HepG2 (cell line): ENCODE results near the gene CASKIN2. TPM values are rescaled to one million over a fixed set of nuclear protein-coding genes. Genes with fewer than 3 reads are reported as not detected.

Source experiments
- ARNT2 ChIP-seq: sonication (generic); formaldehyde crosslinking; IDR thresholded peaks from 2 replicates; pipeline ENCODE4 v1.8.0; 2022; ENCODE audit warnings: mild to moderate bottlenecking, low read depth, missing genetic modification reagents, moderate library complexity
- CAMTA2 ChIP-seq: sonication (generic); formaldehyde crosslinking; IDR thresholded peaks from 2 replicates; pipeline ENCODE4 v1.4.0; 2020; ENCODE audit warnings: mild to moderate bottlenecking, missing genetic modification reagents, borderline replicate concordance
- CENPT ChIP-seq: sonication (generic); formaldehyde crosslinking; IDR thresholded peaks from 2 replicates; pipeline ENCODE4 v1.8.0; 2022; ENCODE audit warnings: low read depth, mild to moderate bottlenecking, moderate library complexity, missing genetic modification reagents
- DR1 ChIP-seq: sonication (generic); formaldehyde crosslinking; IDR thresholded peaks from 2 replicates; pipeline ENCODE4 v1.8.0; 2021; ENCODE audit warnings: mild to moderate bottlenecking, missing genetic modification reagents, inconsistent platforms
- FLYWCH1 ChIP-seq: sonication (generic); formaldehyde crosslinking; IDR thresholded peaks from 2 replicates; pipeline ENCODE4 v1.8.1; 2023; ENCODE audit warnings: mild to moderate bottlenecking, missing genetic modification reagents
- GTF3A ChIP-seq: sonication (generic); formaldehyde crosslinking; conservative IDR thresholded peaks from 2 replicates; pipeline ENCODE4 v1.4.0; 2020; ENCODE audit warnings: mild to moderate bottlenecking, missing genetic modification reagents
- KAT7 ChIP-seq: IDR thresholded peaks from 2 replicates; pipeline ENCODE4 v1.6.1; 2018; ENCODE audit warnings: borderline replicate concordance, missing compliant biosample characterization
- MAFF ChIP-seq: IDR thresholded peaks from 2 replicates; pipeline ENCODE4 v1.6.1; 2011; ENCODE audit warnings: low read depth, low read length, improper control_type of control experiment
- MTA3 ChIP-seq: sonication (generic); formaldehyde crosslinking; IDR thresholded peaks from 2 replicates; pipeline ENCODE4 v1.4.0; 2020; ENCODE audit warnings: missing genetic modification reagents
- MYC ChIP-seq: sonication (generic); formaldehyde crosslinking; IDR thresholded peaks from 2 replicates; pipeline ENCODE4 v1.9.0; 2021; ENCODE audit warnings: missing genetic modification reagents, borderline replicate concordance
- SMAD3 ChIP-seq: sonication (generic); formaldehyde crosslinking; IDR thresholded peaks from 2 replicates; pipeline ENCODE4 v1.4.0; 2020; ENCODE audit warnings: missing genetic modification reagents
- SP1 ChIP-seq, 2 experiments: fragments of 450-650 bp in 1 of 2; sonication (generic) in 1 of 2; formaldehyde crosslinking in 1 of 2; IDR thresholded peaks; 2 replicates each; pipeline versions ENCODE4 v1.4.0 to v1.6.1; 2016 to 2020; ENCODE audit warnings: missing genetic modification reagents in 1 of 2
- SRSF1 ChIP-seq: fragments of 200-400 bp; formaldehyde crosslinking; optimal IDR thresholded peaks from 2 replicates; pipeline ENCODE3; 2017; ENCODE audit warnings: mild to moderate bottlenecking, low read depth, low read length, moderate library complexity
- TBX3 ChIP-seq: fragments of 450-650 bp; IDR thresholded peaks from 2 replicates; pipeline ENCODE4 v1.6.1; 2017; ENCODE audit warnings: antibody characterized with exemption, mild to moderate bottlenecking, inconsistent platforms, borderline replicate concordance
- ZKSCAN1 ChIP-seq: fragments of 150-350 bp; IDR thresholded peaks from 2 replicates; pipeline ENCODE4 v1.6.1; 2014; ENCODE audit warnings: low read length
- ZNF136 ChIP-seq: sonication (generic); formaldehyde crosslinking; IDR thresholded peaks from 2 replicates; pipeline ENCODE4 v1.8.1; 2022; ENCODE audit warnings: low read depth, mild to moderate bottlenecking, moderate library complexity, missing genetic modification reagents
- ZNF17 ChIP-seq: sonication (generic); formaldehyde crosslinking; IDR thresholded peaks from 2 replicates; pipeline ENCODE4 v1.5.0; 2020; ENCODE audit warnings: mild to moderate bottlenecking, missing genetic modification reagents
- ZNF274 ChIP-seq: sonication (generic); formaldehyde crosslinking; IDR thresholded peaks from 2 replicates; pipeline ENCODE4 v1.5.1; 2020; ENCODE audit warnings: mild to moderate bottlenecking, missing genetic modification reagents
- ZNF34 ChIP-seq: sonication (generic); formaldehyde crosslinking; IDR thresholded peaks from 2 replicates; pipeline ENCODE4 v1.4.0; 2020; ENCODE audit warnings: mild to moderate bottlenecking, missing genetic modification reagents, borderline replicate concordance
- polyA plus RNA-seq, 8 experiments: library from polyadenylated mRNA; depleted of rRNA in 3 of 8; stranded (reverse) in 7 of 8; unstranded in 1 of 8; fragments of >200 nt; fragmentation: Illumina TruSeq in 4 of 8; extraction: Trizol in 4 of 8; gene quantifications; 2 replicates each; pipeline versions ENCODE4 v1.2.1 to v1.2.3, GENCODE V29; 2011 to 2016; ENCODE audit warnings: low read depth in 4 of 8, missing spikeins in 1 of 8, mixed read lengths in 1 of 8; ENCODE audit not compliant: insufficient read depth in 1 of 8
- total RNA-seq, 5 experiments: library from RNA; depleted of rRNA; stranded (reverse); fragments of >200 nt; fragmentation: Illumina TruSeq; extraction: Trizol; gene quantifications; 2 replicates each; pipeline ENCODE4 v1.2.3, GENCODE V29; 2016; ENCODE audit warnings: low read depth in 1 of 5
- TF ChIP-seq, protein P1 (sequence below): sonication (generic); formaldehyde crosslinking; IDR thresholded peaks from 2 replicates; pipeline ENCODE4 v1.4.0; 2020; ENCODE audit warnings: low read depth, mild to moderate bottlenecking, missing genetic modification reagents
- TF ChIP-seq, protein P2 (sequence below): sonication (generic); IDR thresholded peaks from 2 replicates; pipeline ENCODE4 v1.6.1; 2016; ENCODE audit warnings: low read depth, borderline replicate concordance
- TF ChIP-seq, protein P3 (sequence below): IDR thresholded peaks from 2 replicates; pipeline ENCODE4 v1.6.1; 2016; ENCODE audit warnings: mild to moderate bottlenecking
- TF ChIP-seq, protein P4 (sequence below): IDR thresholded peaks from 2 replicates; pipeline ENCODE4 v1.6.1; 2016; ENCODE audit warnings: low read depth

CASKIN2 gene
- total and polyA plus RNA-seq, 2 of the 13 experiments (the other 11 are each of a cell fraction or from before 2014, with no cell fraction given): 5.2 to 7.8 TPM

DNA sequence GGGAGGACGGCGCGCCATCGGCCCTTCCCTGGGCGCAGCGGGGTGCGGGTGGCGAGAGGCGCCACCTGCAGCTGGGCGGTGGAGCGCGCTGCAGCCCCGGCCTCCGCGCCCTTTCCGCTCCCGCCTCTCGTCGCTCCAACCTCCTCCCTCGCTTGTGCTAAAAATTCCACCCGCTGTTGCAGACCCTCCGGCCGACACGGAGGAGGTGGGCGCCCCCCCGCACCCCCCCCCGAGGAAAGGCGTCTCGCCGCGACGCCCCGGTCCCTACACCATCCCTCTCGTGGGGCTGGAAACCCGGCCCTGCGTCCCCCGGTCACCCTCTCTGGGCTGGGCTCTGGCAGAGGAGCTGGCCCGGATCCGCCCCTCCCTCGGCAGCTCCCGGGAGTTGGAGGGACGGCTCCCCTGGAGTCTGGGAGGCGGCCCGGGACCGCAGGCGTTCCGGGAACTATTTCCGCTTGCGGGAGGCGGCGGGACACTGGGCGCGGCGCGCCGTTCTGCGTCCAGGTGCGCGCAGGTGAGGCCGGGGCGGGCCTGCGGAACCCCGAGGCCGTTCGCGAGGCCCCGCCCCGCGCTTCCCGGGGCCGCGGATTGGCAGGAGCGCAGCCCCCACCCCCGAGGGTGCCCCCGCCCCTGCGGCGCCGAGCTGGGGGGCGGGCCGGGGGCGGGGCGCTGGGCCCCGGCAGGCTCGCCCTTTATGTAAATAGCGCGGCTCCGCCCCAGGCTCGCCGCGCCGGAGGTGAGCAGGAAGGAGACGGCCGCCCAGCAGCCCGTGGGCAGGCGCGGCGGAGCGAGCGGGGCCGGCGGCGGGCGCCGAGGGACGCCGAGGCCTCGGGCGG, 9.9 kb upstream of the CASKIN2 start, which contains the start of gene LLGL2 (continued):
- TF ChIP-seq, protein P1, sequence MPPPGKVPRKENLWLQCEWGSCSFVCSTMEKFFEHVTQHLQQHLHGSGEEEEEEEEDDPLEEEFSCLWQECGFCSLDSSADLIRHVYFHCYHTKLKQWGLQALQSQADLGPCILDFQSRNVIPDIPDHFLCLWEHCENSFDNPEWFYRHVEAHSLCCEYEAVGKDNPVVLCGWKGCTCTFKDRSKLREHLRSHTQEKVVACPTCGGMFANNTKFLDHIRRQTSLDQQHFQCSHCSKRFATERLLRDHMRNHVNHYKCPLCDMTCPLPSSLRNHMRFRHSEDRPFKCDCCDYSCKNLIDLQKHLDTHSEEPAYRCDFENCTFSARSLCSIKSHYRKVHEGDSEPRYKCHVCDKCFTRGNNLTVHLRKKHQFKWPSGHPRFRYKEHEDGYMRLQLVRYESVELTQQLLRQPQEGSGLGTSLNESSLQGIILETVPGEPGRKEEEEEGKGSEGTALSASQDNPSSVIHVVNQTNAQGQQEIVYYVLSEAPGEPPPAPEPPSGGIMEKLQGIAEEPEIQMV (CRISPR knock-in tag): peak; percentile 79; the same call in 1 of the 2 replicates
- TF ChIP-seq ZNF136 (CRISPR knock-in tag) (peak; percentile 27; the same call in 1 of the 2 replicates), ZKSCAN1 (0 out of 2 replicates have a peak, but pooled peaks have one; percentile 15), MAFF (no peak), MYC (CRISPR knock-in tag) (peak; percentile 78), DR1 (CRISPR knock-in tag) (0 out of 2 replicates have a peak, but pooled peaks have one; percentile 19), ZNF17 (no peak), ZNF34 (CRISPR knock-in tag) (peak; percentile 42; the same call in 1 of the 2 replicates), TBX3 (0 out of 2 replicates have a peak, but pooled peaks have one; percentile 10), KAT7 (CRISPR knock-in tag) (peak; percentile 88; the same call in 1 of the 2 replicates), FLYWCH1 (CRISPR knock-in tag) (peak; percentile 55; the same call in 1 of the 2 replicates), SP1 (IDR thresholded peaks at IDR 0.05) (no peak), SP1 (CRISPR knock-in tag; IDR thresholded peaks at IDR 0.05) (peak; percentile 49), ZNF274 (CRISPR knock-in tag) (peak; percentile 30; the same call in 1 of the 2 replicates), MTA3 (CRISPR knock-in tag) (no peak), SMAD3 (CRISPR knock-in tag) (peak; percentile 55; the same call in 1 of the 2 replicates), CAMTA2 (CRISPR knock-in tag) (no peak), ARNT2 (CRISPR knock-in tag) (peak; percentile 27; the same call in 1 of the 2 replicates), SRSF1 (peak; percentile 66), GTF3A (peak; percentile 44; the same call in 1 of the 2 replicates), CENPT (CRISPR knock-in tag) (no peak)
- TF ChIP-seq, protein P2, sequence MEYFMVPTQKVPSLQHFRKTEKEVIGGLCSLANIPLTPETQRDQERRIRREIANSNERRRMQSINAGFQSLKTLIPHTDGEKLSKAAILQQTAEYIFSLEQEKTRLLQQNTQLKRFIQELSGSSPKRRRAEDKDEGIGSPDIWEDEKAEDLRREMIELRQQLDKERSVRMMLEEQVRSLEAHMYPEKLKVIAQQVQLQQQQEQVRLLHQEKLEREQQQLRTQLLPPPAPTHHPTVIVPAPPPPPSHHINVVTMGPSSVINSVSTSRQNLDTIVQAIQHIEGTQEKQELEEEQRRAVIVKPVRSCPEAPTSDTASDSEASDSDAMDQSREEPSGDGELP: peak; percentile 42; the same call in 1 of the 2 replicates
- TF ChIP-seq, protein P3, sequence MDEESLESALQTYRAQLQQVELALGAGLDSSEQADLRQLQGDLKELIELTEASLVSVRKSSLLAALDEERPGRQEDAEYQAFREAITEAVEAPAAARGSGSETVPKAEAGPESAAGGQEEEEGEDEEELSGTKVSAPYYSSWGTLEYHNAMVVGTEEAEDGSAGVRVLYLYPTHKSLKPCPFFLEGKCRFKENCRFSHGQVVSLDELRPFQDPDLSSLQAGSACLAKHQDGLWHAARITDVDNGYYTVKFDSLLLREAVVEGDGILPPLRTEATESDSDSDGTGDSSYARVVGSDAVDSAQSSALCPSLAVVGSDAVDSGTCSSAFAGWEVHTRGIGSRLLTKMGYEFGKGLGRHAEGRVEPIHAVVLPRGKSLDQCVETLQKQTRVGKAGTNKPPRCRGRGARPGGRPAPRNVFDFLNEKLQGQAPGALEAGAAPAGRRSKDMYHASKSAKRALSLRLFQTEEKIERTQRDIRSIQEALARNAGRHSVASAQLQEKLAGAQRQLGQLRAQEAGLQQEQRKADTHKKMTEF (CRISPR knock-in tag): peak; percentile 96
- TF ChIP-seq, protein P4, sequence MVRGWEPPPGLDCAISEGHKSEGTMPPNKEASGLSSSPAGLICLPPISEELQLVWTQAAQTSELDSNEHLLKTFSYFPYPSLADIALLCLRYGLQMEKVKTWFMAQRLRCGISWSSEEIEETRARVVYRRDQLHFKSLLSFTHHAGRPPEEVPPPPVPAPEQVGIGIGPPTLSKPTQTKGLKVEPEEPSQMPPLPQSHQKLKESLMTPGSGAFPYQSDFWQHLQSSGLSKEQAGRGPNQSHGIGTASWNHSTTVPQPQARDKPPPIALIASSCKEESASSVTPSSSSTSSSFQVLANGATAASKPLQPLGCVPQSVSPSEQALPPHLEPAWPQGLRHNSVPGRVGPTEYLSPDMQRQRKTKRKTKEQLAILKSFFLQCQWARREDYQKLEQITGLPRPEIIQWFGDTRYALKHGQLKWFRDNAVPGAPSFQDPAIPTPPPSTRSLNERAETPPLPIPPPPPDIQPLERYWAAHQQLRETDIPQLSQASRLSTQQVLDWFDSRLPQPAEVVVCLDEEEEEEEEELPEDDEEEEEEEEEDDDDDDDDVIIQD (CRISPR knock-in tag): no peak
